GM18870 (cell line): ENCODE data around the gene CACNA1C.

Experiments used
- ATAC-seq: cut with Tn5 transposase; IDR thresholded peaks from one replicate; pipeline ENCODE4 v1.9.1; 2021; ENCODE audit warnings: moderate library complexity; ENCODE audit not compliant: unreplicated experiment

The CACNA1C gene

GRCh38 chr12:2273288-2273687, 220.5 kb downstream of the CACNA1C start:
- no peak for ATAC-seq

GRCh38 chr12:2273751-2274150, 221.0 kb downstream of the CACNA1C start:
- no peak for ATAC-seq

- no peak for ATAC-seq
Observed at GRCh38 chr12:2274733-2275132, 221.9 kb downstream of the CACNA1C start.

DNA sequence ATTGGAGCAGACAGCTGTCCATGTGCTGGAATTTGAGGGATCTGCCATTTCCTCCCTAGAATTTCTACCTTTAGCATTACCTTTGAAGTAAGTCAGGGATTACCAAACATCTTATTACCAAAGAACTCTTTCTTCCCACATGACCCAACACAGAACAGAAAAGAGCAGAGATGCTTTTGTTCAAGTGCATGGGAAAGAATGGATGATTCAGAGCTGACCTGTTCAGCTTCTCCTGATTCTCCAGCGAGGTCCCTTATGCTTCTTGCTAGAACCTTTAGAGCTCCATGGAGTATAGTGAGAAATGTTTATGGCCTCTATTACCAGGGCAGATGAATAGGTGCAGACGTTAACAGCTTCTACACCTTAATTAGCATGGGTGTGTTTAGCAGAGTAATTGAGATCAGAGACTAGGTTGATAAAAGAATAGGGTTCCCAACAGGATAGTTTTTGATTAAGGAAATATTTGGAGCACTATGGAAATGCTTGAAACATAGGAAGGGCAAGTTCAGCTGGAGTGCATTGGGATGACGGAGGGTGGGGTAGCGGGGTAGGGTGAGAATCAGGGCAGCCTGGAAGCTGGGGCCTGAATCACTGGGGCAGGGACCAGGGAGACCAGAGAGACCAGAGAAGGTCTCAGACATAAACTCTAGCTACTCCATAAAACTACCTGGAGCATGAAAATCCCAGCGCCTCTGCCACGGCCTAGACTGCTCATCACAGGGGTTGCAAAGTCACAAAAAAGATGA, 223.7 kb downstream of the CACNA1C start:
- no peak for ATAC-seq

- ATAC-seq = no peak
Observed at GRCh38 chr12:2277492-2278155, 224.8 kb downstream of the CACNA1C start.

- no peak for ATAC-seq
Observed at GRCh38 chr12:2281446-2281845, 228.7 kb downstream of the CACNA1C start.

GRCh38 chr12:2282318-2282717, 229.5 kb downstream of the CACNA1C start:
- no peak for ATAC-seq

DNA sequence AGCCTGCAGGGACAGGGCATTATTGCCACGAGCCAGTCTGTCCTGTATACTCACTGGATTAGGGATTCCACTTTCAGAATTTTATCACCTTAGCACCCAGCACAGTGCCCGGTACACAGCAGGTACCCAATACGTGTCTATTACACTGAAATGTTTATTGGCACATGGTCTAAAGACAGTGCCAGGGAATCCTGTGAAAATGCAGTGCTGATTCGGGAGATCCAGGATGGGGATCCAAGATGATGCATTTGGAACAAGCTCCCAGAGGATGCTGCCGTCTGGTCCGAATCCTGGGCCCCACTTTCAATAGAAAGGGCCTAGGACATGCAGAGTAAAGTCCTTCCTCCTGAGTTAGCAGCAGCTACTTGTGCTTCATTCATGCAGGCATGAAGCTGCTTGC, 230.7 kb downstream of the CACNA1C start:
- ATAC-seq = no peak

DNA sequence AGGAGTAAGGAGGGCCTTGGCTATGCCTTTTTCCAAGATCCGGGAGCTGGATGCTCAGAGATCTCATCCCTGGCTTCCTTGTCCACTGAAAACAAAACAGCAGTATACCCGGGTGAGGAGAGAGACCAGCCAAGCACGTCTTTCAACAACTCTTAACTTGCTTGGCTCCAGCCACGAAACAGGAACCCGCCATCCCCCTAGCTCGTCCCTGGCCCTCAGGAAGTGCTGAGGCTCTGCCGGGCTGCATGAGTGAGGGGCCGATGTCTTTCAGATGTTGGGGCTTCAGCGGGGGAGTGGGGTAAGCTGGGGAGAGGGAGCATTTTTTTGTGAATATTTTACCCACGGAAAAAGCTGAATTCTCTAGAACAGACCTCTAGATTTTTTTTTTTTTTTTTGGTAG, 231.1 kb downstream of the CACNA1C start:
- ATAC-seq = no peak

DNA sequence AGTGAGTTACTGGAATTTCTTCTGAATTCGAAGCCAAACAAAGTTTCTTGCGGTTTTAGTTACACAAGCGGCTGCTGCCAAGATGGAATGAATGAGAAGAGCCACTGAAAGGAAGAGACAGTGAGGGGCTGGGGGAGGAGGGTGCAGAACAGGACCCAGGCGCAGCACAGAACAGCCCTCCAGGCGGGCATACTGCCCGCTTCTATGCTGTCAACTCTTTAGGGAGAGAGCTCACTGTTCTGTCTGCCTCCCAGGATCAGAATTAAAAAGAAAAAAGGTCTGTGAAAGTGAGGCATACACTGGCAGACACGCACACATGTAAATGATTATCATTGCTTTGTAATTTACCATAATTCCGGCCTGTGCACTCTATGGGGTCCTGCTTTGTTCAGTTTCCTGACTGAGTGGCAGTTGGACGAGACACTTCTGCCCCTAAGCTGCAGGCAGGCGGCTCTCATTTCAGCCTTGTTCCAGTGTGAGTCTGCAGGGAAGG, 231.6 kb downstream of the CACNA1C start:
- no peak for ATAC-seq

- ATAC-seq = no peak
Observed at GRCh38 chr12:2284857-2285256, 232.1 kb downstream of the CACNA1C start.

GRCh38 chr12:2285462-2285861, 232.7 kb downstream of the CACNA1C start:
- ATAC-seq = no peak

GRCh38 chr12:2286047-2286446, 233.3 kb downstream of the CACNA1C start:
- no peak for ATAC-seq

GRCh38 chr12:2286461-2287131, 233.8 kb downstream of the CACNA1C start:
- no peak for ATAC-seq

DNA sequence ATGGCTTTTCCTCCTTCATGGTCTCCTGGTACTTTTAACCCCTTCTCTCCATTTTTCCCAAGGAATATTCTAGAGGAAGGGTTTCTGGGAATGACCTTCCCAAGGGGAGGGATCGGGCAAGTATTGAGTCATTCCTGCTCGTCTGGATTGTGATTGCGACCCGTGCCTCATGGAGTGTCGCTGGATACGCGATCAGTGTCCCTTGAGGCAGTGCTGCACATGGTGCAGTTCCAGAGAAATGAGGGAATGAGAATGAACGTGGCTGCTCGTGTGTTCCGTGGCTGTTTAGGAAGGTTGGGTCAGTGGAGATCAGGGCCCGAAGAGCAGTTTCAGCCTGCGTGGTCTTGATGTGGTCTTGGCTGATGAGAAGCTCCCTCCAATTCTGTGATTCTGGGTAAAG, 234.4 kb downstream of the CACNA1C start:
- no peak for ATAC-seq

DNA sequence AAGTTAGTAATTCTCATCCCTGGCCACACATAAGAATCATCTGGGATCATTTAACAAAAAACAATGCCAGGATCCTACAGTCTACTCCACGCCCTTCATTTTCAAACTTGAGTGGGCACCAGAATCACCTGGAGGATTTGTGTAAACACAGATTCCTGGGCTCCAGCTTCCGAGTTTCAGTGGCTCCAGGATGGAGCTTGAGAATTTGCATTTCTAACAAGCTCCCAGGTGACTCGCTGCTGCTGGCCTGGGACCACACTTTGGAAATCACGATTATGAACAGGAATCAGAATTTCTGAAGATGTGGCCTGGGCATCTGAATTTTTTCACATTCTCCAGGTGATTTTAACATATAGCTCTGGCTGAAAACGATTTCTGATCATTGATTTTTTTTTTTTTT, 234.8 kb downstream of the CACNA1C start:
- no peak for ATAC-seq

- ATAC-seq = no peak
Observed at GRCh38 chr12:2288001-2288400, 235.2 kb downstream of the CACNA1C start.

DNA sequence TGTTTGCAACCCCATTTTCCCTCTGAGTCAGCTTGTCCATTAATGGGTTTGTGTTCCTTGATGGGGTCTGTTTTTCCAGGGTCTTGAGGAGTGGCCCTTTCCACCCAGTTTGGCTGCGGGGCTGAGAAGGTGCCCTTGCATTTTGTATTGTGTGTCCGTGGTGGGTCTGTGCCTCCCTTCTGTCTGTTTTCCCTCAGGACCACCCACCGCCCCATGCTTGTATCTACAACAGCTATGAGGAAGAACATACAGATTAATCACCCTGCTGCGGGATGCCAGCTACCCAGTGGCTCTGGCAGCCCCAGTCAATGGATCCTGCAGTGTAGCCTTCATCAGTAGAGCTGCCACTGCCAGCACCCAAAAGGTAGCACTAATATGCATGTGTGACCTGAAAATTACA, 235.7 kb downstream of the CACNA1C start:
- no peak for ATAC-seq

DNA sequence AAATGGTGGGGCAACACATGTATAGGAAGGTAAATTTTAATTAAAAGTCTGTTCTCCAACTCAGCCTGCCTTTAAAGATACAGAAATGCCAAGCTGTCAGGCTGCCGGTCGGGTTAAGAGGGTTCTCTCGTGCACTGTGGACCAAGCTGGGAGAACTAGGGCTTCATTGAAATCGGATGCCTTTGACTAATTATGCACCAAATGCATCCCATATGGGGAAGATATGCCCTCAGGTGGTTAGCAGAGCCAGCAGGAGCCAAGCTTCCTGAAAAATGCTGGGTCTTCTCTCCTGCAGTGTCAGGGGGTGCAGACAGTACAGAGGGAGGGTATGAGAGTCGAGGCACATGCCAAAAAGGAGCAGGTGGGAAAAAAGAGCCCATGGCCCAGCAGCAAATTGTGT, 236.1 kb downstream of the CACNA1C start:
- ATAC-seq = no peak

- ATAC-seq = no peak
Observed at GRCh38 chr12:2289525-2289924, 236.7 kb downstream of the CACNA1C start.

- ATAC-seq = no peak
Observed at GRCh38 chr12:2290091-2290490, 237.3 kb downstream of the CACNA1C start.

GRCh38 chr12:2290516-2291065, 237.8 kb downstream of the CACNA1C start:
- no peak for ATAC-seq
